HG02938 (cell line): ENCODE data around the gene STH.

Source experiments
- ATAC-seq: cut with Tn5 transposase; IDR thresholded peaks from one replicate; pipeline ENCODE4 v1.9.1; 2021; ENCODE audit warnings: mild to moderate bottlenecking, moderate library complexity; ENCODE audit not compliant: unreplicated experiment

The STH gene

DNA sequence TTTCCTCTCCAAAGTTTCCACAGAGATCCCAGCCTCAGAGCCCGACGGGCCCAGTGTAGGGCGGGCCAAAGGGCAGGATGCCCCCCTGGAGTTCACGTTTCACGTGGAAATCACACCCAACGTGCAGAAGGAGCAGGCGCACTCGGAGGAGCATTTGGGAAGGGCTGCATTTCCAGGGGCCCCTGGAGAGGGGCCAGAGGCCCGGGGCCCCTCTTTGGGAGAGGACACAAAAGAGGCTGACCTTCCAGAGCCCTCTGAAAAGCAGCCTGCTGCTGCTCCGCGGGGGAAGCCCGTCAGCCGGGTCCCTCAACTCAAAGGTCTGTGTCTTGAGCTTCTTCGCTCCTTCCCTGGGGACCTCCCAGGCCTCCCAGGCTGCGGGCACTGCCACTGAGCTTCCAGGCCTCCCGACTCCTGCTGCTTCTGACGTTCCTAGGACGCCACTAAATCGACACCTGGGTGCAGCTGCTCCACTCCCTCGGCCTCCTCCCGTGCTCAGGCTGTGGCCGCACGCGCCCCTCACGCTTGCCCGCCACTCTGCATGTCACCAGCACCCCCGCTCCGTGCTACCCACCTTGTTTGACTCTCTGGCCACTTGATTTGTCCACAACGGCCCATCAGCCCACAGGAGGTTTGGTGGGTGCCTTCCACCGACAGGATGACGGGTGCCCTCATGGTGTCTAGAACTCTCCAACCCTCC, 15.3 kb upstream of the STH start:
- no peak for ATAC-seq

DNA sequence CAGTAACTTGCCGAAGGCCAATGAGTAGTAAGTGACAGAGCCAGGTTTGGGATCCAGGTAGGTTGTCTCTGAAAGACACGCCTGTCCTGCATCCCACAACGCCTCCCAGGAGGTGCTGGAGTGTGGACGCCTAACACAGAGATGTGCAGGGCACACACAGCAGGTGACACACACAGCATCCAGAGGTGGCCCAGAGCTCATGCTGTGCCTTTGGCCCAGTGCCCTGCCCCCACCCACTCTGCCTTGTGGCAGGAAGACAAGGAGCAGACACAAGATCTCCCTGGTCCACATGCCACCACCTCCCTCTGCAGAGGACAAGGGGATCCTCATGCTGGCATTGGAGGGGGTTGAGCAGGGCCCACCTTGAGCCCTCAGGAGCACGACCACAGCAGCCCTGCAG, 14.7 kb upstream of the STH start:
- ATAC-seq = no peak

DNA sequence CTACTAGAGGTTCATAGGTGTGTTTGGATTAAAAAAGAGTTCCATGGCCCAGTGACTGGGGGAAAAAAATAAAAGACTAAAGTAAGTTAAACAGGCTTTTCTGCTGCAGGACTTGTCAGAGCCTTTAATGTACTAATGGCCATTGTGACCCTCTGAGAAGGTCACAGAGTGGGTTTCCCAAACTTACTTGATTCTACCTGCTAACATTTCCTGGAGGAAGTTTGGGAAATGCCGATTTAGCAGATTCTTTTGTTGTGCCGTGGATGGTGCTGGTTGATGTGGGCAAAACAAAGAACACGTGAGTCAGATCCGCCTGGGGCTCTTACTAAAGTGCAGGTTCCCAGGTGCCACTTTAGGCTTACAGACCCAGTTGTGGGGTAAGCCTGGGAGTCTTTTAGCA, 13.6 kb upstream of the STH start:
- ATAC-seq = no peak

DNA sequence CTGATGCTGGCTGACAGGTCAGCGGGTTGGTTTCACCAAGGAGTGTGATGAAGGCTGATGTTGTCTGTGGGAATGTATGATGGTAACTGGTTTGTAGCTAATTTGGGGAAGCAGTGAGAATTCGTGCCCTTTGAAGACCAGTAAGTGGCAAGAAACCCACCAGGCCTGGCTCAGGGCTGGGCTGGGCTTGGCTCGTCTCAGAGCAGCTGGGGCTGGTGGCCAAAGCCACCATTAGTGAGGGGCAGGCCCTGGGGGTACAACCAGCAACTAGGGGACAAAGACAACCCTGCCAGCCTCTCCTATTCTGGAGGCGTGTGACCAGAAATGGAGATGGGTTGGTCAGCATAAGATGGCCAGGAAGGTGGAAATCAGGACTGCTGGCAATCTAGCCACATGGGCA, 13.0 kb upstream of the STH start:
- ATAC-seq = no peak

DNA sequence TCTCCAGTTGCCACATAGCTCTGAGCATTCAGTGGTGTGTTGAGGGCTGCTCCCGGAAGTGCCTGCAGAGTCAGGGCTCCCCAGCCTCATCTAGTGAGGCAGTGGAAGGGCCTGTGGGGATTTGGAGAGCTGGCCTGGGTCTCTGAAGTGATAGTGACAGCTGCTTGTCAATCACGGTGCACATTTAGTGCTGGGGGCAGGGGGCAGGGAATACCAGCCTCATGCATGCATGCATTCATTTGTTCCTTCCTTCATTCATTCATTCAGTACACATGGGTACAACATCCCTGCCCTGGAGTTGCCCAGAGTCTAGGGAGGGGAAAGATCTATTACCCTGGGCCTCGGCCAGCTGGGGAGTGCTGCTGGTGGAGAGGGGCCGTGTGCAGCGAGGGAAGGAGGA, 11.3 kb upstream of the STH start:
- no peak for ATAC-seq

DNA sequence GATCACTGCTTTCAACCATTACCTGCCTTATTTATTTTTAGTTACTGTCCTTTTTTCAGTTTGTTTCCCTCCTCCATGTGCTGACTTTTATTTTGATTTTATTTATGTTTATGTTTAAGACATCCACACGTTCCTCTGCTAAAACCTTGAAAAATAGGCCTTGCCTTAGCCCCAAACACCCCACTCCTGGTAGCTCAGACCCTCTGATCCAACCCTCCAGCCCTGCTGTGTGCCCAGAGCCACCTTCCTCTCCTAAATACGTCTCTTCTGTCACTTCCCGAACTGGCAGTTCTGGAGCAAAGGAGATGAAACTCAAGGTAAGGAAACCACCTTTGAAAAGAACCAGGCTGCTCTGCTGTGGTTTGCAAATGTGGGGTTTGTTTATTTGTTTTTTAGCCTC, 9.3 kb upstream of the STH start:
- no peak for ATAC-seq

DNA sequence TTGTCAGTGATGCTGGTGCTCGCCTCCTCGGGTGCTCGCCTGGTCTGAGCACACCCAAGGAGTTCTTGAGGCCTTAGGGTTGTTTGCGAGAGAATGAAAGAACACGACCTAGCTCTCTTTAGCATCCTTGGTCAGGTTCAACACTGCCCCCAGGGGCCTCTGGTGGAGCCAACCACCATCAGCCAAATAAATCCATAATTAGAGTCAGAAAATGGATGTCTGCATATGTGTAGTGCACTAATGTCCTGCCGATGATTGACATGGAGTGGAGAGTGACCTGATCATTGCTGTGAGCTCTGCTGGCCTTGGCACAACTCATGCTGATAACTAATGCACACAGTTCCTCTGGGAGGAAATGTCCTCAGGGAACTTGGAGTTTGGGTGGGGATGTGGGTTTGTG, 8.2 kb upstream of the STH start:
- no peak for ATAC-seq

DNA sequence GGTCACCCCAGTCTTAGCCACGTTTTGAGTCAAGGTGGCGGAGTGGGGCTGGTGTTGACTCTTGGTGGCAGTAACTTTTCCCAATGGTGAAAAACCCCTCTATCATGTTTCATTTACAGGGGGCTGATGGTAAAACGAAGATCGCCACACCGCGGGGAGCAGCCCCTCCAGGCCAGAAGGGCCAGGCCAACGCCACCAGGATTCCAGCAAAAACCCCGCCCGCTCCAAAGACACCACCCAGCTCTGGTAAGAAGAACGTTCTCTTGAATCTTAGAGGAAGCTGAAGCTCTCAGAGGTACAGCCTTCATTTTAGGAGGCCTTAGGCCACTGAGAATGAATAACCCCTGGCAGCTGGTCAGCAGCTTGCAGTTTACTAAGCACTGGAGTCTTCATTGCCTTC, 7.7 kb upstream of the STH start:
- ATAC-seq = no peak

DNA sequence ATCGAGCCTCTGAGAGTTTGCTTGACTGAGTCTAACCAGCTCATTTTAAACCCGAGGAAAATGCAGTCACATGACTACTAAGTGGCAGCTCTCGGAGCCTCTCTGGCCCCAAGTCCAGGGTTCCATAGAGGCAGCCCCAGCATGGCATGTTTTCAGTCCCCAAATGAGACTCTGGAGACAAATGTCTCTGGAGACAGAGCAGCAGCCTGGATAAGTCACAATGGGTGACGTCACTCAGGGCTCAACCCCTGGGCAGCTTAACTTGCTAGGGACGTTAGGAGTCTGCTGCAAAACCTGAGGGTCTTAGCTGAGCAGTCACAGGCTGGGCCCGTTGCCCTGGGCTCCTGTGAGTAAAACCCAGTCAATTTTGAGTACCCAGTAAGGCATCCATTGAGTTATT, 6.9 kb upstream of the STH start:
- no peak for ATAC-seq

DNA sequence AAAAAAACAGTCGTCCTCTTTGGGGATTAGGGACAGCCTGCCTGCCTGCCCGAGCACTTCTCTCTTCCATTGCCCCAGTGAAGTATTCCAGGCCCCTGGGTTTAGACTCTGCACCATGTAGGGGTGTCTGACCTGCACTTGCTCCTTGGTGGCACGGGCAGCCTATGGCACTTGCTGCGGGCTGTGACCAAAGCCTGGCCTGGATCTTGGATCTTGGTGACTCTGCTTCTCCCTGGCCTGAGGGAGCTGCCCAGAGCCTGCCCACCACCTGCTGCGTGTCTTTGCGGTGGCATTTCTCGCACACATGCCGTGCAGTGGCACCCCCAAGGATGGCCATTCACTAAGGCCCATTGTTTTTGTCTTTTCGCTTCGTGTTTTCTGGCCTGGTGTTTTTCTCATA, 6.1 kb upstream of the STH start:
- no peak for ATAC-seq

DNA sequence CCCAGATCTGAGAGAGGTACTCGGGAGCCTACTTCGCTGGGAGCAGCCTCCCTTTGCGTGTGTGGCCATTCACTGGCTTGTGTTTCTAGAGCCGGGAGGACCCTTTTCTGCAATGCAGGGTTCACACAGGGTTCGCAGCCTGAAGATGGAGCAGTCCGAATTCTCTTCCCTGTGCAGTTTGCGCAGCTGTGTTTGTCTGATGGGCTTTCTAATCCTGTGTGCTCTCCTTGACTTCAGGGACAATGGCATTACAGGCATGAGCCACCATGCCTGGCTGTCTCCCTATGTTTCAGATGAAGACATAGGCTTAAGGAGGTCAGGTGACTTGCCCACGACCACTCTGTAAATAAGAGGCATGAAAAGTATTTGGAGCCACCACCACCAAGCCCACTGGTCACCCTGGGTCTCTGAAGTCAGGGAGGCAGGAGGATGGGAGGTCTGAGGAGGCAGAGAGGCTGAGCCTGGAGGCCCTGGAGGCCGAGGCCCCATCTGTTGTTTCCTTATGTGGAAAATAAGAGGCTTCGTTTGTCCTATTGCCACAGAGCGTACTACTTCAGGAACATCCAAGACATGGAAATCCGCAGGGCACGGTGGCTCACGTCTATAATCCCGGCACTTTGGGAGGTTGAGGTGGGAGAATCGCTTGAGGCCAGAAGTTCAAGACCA, 5.0 kb upstream of the STH start:
- ATAC-seq = no peak

DNA sequence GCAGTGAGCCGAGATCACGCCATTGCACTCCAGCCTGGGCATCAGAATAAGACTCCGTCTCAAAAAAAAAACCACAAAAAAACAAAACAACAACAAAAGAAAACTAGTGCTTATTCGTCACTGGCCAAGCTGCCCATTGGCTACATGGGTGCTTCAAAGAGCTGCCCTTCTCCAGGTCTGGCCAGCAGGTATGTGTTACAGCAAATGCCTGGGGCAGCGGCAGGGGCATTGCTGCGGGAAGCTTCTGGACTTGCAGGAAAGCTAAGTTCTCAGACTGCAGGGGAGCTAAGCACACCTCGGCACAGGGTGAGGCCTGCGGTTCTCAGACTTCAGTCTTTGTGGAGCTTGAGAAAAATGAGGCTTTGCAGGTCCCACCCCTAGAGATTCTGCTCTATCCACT, 4.1 kb upstream of the STH start:
- ATAC-seq = no peak

DNA sequence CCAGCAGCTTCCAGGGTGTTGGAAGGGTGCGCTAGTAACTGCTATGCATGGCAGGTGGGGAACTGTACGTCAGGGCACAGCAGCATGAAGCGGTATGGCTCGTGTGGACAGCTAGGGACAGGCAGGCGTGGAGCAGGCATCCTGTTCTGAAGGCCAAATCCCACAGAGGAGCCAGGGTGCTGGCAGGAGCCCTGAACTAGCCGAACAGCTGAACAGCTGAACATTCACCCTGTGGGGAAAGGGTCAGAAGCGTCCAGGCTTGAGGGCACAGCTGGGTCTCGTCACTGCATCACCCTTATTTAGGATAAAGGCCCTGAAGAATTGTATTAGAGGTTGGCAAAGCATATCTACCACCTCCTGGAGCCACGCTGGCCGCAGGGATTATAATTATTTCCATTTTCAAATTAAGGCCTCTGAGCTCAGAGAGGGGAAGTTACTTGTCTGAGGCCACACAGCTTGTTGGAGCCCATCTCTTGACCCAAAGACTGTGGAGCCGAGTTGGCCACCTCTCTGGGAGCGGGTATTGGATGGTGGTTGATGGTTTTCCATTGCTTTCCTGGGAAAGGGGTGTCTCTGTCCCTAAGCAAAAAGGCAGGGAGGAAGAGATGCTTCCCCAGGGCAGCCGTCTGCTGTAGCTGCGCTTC, 3.3 kb upstream of the STH start:
- ATAC-seq = no peak

DNA sequence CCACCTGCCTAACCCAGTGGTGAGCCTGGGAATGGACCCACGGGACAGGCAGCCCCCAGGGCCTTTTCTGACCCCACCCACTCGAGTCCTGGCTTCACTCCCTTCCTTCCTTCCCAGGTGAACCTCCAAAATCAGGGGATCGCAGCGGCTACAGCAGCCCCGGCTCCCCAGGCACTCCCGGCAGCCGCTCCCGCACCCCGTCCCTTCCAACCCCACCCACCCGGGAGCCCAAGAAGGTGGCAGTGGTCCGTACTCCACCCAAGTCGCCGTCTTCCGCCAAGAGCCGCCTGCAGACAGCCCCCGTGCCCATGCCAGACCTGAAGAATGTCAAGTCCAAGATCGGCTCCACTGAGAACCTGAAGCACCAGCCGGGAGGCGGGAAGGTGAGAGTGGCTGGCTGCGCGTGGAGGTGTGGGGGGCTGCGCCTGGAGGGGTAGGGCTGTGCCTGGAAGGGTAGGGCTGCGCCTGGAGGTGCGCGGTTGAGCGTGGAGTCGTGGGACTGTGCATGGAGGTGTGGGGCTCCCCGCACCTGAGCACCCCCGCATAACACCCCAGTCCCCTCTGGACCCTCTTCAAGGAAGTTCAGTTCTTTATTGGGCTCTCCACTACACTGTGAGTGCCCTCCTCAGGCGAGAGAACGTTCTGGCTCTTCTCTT, 2.6 kb upstream of the STH start:
- ATAC-seq = no peak

DNA sequence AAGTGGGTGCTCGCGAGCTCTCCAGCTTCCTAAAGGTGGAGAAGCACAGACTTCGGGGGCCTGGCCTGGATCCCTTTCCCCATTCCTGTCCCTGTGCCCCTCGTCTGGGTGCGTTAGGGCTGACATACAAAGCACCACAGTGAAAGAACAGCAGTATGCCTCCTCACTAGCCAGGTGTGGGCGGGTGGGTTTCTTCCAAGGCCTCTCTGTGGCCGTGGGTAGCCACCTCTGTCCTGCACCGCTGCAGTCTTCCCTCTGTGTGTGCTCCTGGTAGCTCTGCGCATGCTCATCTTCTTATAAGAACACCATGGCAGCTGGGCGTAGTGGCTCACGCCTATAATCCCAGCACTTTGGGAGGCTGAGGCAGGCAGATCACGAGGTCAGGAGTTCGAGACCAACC, 1.9 kb upstream of the STH start:
- no peak for ATAC-seq

DNA sequence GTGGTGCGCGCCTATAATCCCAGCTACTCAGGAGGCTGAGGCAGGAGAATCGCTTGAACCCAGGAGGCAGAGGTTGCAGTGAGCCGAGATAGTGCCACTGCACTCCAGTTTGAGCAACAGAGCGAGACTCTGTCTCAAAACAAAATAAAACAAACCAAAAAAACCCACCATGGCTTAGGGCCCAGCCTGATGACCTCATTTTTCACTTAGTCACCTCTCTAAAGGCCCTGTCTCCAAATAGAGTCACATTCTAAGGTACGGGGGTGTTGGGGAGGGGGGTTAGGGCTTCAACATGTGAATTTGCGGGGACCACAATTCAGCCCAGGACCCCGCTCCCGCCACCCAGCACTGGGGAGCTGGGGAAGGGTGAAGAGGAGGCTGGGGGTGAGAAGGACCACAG, 1.4 kb upstream of the STH start:
- no peak for ATAC-seq

DNA sequence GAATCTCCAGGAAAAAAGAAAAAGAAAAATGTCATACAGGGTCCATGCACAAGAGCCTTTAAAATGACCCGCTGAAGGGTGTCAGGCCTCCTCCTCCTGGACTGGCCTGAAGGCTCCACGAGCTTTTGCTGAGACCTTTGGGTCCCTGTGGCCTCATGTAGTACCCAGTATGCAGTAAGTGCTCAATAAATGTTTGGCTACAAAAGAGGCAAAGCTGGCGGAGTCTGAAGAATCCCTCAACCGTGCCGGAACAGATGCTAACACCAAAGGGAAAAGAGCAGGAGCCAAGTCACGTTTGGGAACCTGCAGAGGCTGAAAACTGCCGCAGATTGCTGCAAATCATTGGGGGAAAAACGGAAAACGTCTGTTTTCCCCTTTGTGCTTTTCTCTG, 845 bp downstream of the STH start:
- no peak for ATAC-seq

DNA sequence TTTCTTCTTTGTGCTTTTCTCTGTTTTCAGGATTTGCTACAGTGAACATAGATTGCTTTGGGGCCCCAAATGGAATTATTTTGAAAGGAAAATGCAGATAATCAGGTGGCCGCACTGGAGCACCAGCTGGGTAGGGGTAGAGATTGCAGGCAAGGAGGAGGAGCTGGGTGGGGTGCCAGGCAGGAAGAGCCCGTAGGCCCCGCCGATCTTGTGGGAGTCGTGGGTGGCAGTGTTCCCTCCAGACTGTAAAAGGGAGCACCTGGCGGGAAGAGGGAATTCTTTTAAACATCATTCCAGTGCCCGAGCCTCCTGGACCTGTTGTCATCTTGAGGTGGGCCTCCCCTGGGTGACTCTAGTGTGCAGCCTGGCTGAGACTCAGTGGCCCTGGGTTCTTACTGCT, 1.2 kb downstream of the STH start:
- no peak for ATAC-seq

DNA sequence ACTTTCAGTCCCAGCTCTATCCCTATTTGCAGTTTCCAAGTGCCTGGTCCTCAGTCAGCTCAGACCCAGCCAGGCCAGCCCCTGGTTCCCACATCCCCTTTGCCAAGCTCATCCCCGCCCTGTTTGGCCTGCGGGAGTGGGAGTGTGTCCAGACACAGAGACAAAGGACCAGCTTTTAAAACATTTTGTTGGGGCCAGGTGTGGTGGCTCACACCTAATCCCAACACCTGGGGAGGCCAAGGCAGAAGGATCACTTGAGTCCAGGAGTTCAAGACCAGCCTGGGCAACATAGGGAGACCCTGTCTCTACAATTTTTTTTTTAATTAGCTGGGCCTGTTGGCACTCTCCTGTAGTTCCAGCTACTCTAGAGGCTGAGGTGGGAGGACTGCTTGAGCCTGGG, 1.7 kb downstream of the STH start:
- no peak for ATAC-seq

DNA sequence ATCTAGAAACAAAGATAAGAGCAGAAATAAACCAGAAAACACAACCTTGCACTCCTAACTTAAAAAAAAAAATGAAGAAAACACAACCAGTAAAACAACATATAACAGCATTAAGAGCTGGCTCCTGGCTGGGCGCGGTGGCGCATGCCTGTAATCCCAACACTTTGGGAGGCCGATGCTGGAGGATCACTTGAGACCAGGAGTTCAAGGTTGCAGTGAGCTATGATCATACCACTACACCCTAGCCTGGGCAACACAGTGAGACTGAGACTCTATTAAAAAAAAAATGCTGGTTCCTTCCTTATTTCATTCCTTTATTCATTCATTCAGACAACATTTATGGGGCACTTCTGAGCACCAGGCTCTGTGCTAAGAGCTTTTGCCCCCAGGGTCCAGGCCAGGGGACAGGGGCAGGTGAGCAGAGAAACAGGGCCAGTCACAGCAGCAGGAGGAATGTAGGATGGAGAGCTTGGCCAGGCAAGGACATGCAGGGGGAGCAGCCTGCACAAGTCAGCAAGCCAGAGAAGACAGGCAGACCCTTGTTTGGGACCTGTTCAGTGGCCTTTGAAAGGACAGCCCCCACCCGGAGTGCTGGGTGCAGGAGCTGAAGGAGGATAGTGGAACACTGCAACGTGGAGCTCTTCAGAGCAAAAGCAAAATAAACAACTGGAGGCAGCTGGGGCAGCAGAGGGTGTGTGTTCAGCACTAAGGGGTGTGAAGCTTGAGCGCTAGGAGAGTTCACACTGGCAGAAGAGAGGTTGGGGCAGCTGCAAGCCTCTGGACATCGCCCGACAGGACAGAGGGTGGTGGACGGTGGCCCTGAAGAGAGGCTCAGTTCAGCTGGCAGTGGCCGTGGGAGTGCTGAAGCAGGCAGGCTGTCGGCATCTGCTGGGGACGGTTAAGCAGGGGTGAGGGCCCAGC, 2.6 kb downstream of the STH start:
- ATAC-seq = no peak
